ENCODE measurements around the gene UBE2E3.

UBE2E3 gene

DNA sequence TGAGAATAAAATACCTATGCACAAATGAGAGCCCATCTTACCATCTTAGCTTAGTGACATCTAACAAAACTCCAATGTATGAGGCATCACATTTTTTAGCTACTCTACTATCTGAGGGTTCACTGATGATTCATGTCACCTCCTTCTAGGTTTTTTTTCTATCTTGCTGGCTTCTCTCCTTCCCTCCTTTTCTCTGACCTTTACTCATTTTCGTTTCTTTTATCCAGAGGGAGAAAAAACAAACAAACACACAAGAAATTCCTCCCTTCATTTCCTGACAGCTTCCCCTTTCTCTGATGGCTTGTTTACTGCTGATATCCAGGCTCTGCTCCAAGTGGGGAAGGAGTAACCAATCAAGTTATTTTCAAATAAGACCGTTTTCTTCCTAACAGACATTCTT is 115.1 kb downstream of the UBE2E3 start:
- TF ChIP-seq, protein P1, sequence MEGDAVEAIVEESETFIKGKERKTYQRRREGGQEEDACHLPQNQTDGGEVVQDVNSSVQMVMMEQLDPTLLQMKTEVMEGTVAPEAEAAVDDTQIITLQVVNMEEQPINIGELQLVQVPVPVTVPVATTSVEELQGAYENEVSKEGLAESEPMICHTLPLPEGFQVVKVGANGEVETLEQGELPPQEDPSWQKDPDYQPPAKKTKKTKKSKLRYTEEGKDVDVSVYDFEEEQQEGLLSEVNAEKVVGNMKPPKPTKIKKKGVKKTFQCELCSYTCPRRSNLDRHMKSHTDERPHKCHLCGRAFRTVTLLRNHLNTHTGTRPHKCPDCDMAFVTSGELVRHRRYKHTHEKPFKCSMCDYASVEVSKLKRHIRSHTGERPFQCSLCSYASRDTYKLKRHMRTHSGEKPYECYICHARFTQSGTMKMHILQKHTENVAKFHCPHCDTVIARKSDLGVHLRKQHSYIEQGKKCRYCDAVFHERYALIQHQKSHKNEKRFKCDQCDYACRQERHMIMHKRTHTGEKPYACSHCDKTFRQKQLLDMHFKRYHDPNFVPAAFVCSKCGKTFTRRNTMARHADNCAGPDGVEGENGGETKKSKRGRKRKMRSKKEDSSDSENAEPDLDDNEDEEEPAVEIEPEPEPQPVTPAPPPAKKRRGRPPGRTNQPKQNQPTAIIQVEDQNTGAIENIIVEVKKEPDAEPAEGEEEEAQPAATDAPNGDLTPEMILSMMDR (IDR thresholded peaks at IDR 0.05; ENCODE audit: borderline replicate concordance, extremely low read depth, low read length, poor library complexity, severe bottlenecking): no peak
- TF ChIP-seq EZH2 (IDR thresholded peaks at IDR 0.05; ENCODE audit: borderline replicate concordance, low read depth, low read length, severe bottlenecking): no peak
- ATAC-seq (ENCODE audit: insufficient read depth, low read depth) (no peak), DNase-seq (no peak)
- Histone ChIP-seq H3K79me2 (ENCODE audit: insufficient read depth, low read length) (no peaks in the 10 kb centered on the region), H3K4me2 (ENCODE audit: insufficient read depth, low read length) (no peak overlapping the region), H3K36me3 (ENCODE audit: insufficient read depth, low read length) (no peaks in the 10 kb centered on the region), H3K9me3 (ENCODE audit: insufficient read depth, low read length, severe bottlenecking) (no peaks in the 10 kb centered on the region), H3K27me3 (ENCODE audit: insufficient read depth, low read length, poor library complexity) (no peaks in the 10 kb centered on the region), H2AFZ (ENCODE audit: low read depth, low read length) (no peak overlapping the region), H3K27ac (ENCODE audit: low read length) (no peak overlapping the region), H3K4me1 (ENCODE audit: insufficient read depth, low read length) (no peaks in the 10 kb centered on the region), H4K20me1 (ENCODE audit: insufficient read depth, low read length) (no peaks in the 10 kb centered on the region), H3K9ac (ENCODE audit: low read depth, low read length) (no peak overlapping the region), H3K4me3 (ENCODE audit: low read depth in 1 of 2, low read length in 2 of 2) (no peak overlapping the region)

DNA sequence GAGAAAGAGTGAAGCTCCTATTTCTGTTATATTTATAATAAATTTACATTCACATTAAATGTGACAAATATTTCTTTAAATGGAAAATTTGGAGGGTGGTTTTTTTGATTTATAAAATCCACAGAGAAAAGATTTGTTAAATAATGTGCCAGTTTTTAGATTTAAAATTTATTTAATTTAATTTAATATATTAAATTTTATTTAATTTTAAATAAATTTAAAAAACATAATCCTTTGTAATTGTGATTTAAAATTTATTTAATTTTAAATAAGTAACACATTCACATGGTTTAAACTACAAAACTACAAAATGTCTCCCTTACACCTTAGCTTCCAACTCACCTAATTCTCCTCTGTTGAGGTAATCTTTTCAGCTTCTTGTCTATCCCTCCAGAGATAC is 123.3 kb downstream of the UBE2E3 start:
- H3K27ac ChIP-seq (ENCODE audit: low read length): no peak overlapping the region
- TF ChIP-seq, protein P1 (IDR thresholded peaks at IDR 0.05; ENCODE audit: borderline replicate concordance, extremely low read depth, low read length, poor library complexity, severe bottlenecking): no peak
- no peak for TF ChIP-seq EZH2 (IDR thresholded peaks at IDR 0.05; ENCODE audit: borderline replicate concordance, low read depth, low read length, severe bottlenecking)

DNA sequence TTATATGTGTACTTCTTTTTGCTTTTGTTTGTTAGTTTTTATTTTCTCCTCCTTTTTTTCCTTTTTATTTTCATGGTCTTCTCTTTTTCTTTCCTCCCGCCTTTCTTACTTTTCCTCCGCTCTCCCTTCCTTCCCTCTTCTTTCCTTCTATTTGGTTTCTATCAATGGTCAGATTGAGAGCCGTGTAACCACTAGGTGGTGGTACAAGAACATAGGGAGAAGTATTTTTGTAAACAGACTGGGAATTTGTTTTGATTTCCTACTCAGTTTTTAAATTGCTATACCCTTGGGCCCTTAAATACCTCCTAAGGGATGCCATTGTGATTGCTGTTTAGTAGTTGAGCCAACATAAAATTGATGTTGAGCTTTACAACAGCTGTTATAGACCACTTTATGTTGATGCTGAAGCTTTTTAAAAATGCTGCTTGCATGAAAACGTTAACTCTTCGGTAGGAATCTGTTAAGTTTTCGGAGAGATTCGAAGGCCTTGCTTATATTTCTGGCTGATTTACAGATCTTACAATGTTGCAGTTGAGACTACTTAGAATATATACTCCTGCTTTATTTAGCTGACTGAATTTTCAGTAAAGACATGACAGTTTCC is 124.2 kb downstream of the UBE2E3 start:
- ATAC-seq (ENCODE audit: insufficient read depth, low read depth) (peak; percentile 76), DNase-seq (peak; percentile 39)
- Histone ChIP-seq H4K20me1 (ENCODE audit: insufficient read depth, low read length) (no peaks in the 10 kb centered on the region), H3K4me3 (ENCODE audit: low read depth in 1 of 2, low read length in 2 of 2) (no peak overlapping the region), H3K27me3 (ENCODE audit: insufficient read depth, low read length, poor library complexity) (no peaks in the 10 kb centered on the region), H3K36me3 (ENCODE audit: insufficient read depth, low read length) (no peaks in the 10 kb centered on the region), H3K9ac (ENCODE audit: low read depth, low read length) (0 out of 2 replicates have a peak overlapping the region, but pooled peaks have one; percentile 1), H3K27ac (ENCODE audit: low read length) (peak overlapping the region; percentile 43), H3K79me2 (ENCODE audit: insufficient read depth, low read length) (no peaks in the 10 kb centered on the region), H2AFZ (ENCODE audit: low read depth, low read length) (peak overlapping the region; percentile 38; the same call in 1 of the 2 replicates), H3K9me3 (ENCODE audit: insufficient read depth, low read length, severe bottlenecking) (no peaks in the 10 kb centered on the region), H3K4me2 (ENCODE audit: insufficient read depth, low read length) (no peak overlapping the region), H3K4me1 (ENCODE audit: insufficient read depth, low read length) (peaks cover 35% of the 10 kb centered on the region)
- no peak for TF ChIP-seq EZH2 (IDR thresholded peaks at IDR 0.05; ENCODE audit: borderline replicate concordance, low read depth, low read length, severe bottlenecking)
- TF ChIP-seq, protein P1 (IDR thresholded peaks at IDR 0.05; ENCODE audit: borderline replicate concordance, extremely low read depth, low read length, poor library complexity, severe bottlenecking): peak; percentile 92

More for the DNA sequence above, 123.3 kb downstream of the UBE2E3 start:
- no peak overlapping the region for H3K9ac ChIP-seq (ENCODE audit: low read depth, low read length)
- no peak overlapping the region for H3K4me3 ChIP-seq (ENCODE audit: low read depth in 1 of 2, low read length in 2 of 2)
- DNase-seq (no peak), ATAC-seq (ENCODE audit: insufficient read depth, low read depth) (no peak)
- H3K4me1 ChIP-seq (ENCODE audit: insufficient read depth, low read length): peaks cover 35% of the 10 kb centered on the region
- no peaks in the 10 kb centered on the region for H3K27me3 ChIP-seq (ENCODE audit: insufficient read depth, low read length, poor library complexity)
- H3K9me3 ChIP-seq (ENCODE audit: insufficient read depth, low read length, severe bottlenecking): no peaks in the 10 kb centered on the region
- no peak overlapping the region for H2AFZ ChIP-seq (ENCODE audit: low read depth, low read length)
- H3K79me2 ChIP-seq (ENCODE audit: insufficient read depth, low read length): no peaks in the 10 kb centered on the region
- H4K20me1 ChIP-seq (ENCODE audit: insufficient read depth, low read length): no peaks in the 10 kb centered on the region
- no peak overlapping the region for H3K4me2 ChIP-seq (ENCODE audit: insufficient read depth, low read length)
- H3K36me3 ChIP-seq (ENCODE audit: insufficient read depth, low read length): no peaks in the 10 kb centered on the region
